Hepatocyte (in vitro differentiated cells): ENCODE measurements around the gene MPG.

Experiments used
- CTCF ChIP-seq: fragments of 200-600 bp; sonication (generic); IDR thresholded peaks from 2 replicates; pipeline ENCODE4 v1.5.1; 2016; ENCODE audit warnings: antibody characterized with exemption, mild to moderate bottlenecking; ENCODE audit not compliant: poor library complexity
- EZH2 ChIP-seq: fragments of 200-600 bp; sonication (generic); IDR thresholded peaks from 2 replicates; pipeline ENCODE4 v1.6.1; 2016; ENCODE audit warnings: antibody characterized with exemption, mild to moderate bottlenecking, borderline replicate concordance
- EZH2phosphoT487 ChIP-seq: fragments of 200-600 bp; sonication (generic); IDR thresholded peaks from one replicate; pipeline ENCODE4 v1.6.1; 2018; ENCODE audit warnings: antibody characterized with exemption, mild to moderate bottlenecking, low read depth, moderate library complexity; ENCODE audit not compliant: unreplicated experiment, severe bottlenecking

DNA sequence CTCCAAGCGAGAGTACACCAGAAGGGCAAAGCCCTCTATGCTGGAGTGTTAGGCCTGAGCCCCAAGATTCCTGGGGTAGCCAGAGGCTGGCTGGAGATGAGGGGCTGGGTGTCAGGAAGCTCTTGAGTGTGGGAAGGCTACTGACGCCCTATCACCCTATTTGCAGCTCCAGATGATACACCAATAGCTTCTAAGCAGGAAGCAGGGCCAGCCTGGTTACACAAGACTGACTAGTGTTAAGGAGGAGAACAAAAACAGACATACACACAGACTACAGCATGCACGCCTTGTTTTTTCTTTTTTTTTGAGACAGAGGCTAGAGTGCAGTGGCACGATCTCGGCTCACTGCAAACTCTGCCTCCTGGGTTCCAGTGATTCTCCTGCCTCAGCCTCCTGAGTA lies 40.5 kb upstream of the MPG start:
- TF ChIP-seq CTCF (no peak), EZH2phosphoT487 (no peak), EZH2 (no peak)
